Bronchial epithelial cell (primary cell): ENCODE results near the gene MDGA2. TPM values are rescaled to one million over a fixed set of nuclear protein-coding genes. Genes with fewer than 3 reads are reported as not detected.
"Not testable (repeated sequence)": the region's sequence is repeated elsewhere in the genome, so short reads cannot be mapped to it uniquely, and the experiment has no call there.

Experiments used
- DNase-seq: peaks from one replicate; pipeline ENCODE4 v3.0.0-alpha.2; 2010; ENCODE audit warnings: low read depth
- FAIRE-seq: peaks from 2 replicates; lab custom pipeline; 2011; peaks lifted over from hg19 to GRCh38; lab: Jason Lieb, UNC
- H3K27me3 ChIP-seq: 2 replicates; pipeline ENCODE4 v1.5.1; 2011; ENCODE audit warnings: low read length; ENCODE audit not compliant: control insufficient read depth, insufficient read depth
- H3K36me3 ChIP-seq: 2 replicates; pipeline ENCODE4 v1.5.1; 2011; ENCODE audit warnings: low read length; ENCODE audit not compliant: control insufficient read depth, insufficient read depth
- H3K4me3 ChIP-seq: 2 replicates; pipeline ENCODE4 v1.5.1; 2011; ENCODE audit warnings: mild to moderate bottlenecking, low read depth, low read length, control low read depth
- total RNA-seq: library from RNA; depleted of rRNA; stranded (reverse); fragments of >200 nt; gene quantifications from 2 replicates; pipeline ENCODE4 v1.2.1, GENCODE V29; 2014
- TF ChIP-seq, protein P1 (sequence below): IDR thresholded peaks from 2 replicates; pipeline ENCODE4 v1.5.1; 2011; ENCODE audit warnings: mild to moderate bottlenecking, moderate library complexity, low read length, control low read depth, inconsistent platforms; ENCODE audit not compliant: insufficient read depth, severe bottlenecking

MDGA2 gene
- total RNA-seq, 1 donor from 2014 or later = not detected

GRCh38 chr14:47189911-47190484 lies 485.4 kb downstream of the MDGA2 start:
- FAIRE-seq = no peak
- TF ChIP-seq, protein P1, sequence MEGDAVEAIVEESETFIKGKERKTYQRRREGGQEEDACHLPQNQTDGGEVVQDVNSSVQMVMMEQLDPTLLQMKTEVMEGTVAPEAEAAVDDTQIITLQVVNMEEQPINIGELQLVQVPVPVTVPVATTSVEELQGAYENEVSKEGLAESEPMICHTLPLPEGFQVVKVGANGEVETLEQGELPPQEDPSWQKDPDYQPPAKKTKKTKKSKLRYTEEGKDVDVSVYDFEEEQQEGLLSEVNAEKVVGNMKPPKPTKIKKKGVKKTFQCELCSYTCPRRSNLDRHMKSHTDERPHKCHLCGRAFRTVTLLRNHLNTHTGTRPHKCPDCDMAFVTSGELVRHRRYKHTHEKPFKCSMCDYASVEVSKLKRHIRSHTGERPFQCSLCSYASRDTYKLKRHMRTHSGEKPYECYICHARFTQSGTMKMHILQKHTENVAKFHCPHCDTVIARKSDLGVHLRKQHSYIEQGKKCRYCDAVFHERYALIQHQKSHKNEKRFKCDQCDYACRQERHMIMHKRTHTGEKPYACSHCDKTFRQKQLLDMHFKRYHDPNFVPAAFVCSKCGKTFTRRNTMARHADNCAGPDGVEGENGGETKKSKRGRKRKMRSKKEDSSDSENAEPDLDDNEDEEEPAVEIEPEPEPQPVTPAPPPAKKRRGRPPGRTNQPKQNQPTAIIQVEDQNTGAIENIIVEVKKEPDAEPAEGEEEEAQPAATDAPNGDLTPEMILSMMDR = no peak
- DNase-seq = no peak
- Histone ChIP-seq H3K36me3 (no peaks in the 10 kb centered on the region), H3K27me3 (no peaks in the 10 kb centered on the region), H3K4me3 (no peak overlapping the region)

- FAIRE-seq (no peak), DNase-seq (peak; percentile 39)
- Histone ChIP-seq H3K36me3 (no peaks in the 10 kb centered on the region), H3K27me3 (no peaks in the 10 kb centered on the region), H3K4me3 (no peak overlapping the region)
- TF ChIP-seq, protein P1 = no peak
Observed at GRCh38 chr14:47186486-47186885, 488.9 kb downstream of the MDGA2 start.

DNA sequence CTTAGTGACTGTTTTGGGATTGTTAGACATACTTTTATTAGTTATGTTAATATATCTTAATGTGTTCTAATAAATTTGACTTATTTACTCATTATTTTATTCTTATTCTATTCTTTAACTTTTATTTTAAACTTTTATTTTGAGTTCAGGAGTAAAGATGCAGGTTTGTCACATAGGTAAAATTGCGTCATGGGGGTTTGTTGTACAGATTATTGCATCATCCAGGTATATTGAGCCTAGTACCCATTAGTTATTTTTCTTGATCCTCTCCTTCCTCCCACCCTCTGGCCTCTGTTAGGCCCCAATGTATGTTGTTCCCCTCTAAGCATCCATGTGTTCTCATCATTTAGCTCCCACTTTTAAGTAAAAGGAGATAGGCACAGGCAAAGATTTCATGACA lies 495.5 kb downstream of the MDGA2 start:
- FAIRE-seq = no peak
- TF ChIP-seq, protein P1 = no peak
- H3K4me3 ChIP-seq = no peak overlapping the region

GRCh38 chr14:47171896-47172295 lies 503.5 kb downstream of the MDGA2 start:
- not testable (repeated sequence) for H3K36me3 ChIP-seq, FAIRE-seq, H3K4me3 ChIP-seq, H3K27me3 ChIP-seq, DNase-seq

More for the DNA sequence above, 495.5 kb downstream of the MDGA2 start:
- no peaks in the 10 kb centered on the region for H3K36me3 ChIP-seq
- no peaks in the 10 kb centered on the region for H3K27me3 ChIP-seq
- DNase-seq = no peak

DNA sequence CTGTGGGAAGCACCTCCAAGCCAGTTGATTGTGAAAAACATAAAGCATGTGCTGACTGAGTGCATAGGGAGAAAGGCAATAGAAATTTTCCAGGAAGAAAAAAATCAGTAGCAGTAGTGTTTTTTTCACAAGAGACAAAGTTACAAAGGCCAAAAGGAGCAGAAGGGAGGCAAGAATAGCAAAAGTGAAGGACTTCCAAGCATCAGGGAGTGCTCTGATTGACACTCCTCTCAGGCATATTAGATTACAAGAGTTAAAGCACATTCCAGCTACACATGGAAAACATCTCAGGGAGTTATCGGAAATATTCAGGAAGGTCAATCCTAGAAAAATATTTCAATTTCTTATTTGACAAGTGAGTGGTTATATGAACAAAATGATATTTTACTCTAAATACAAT lies 508.0 kb downstream of the MDGA2 start:
- FAIRE-seq = no peak
- TF ChIP-seq, protein P1 = no peak
- no peaks in the 10 kb centered on the region for H3K27me3 ChIP-seq

GRCh38 chr14:47155395-47155794 lies 520.0 kb downstream of the MDGA2 start:
- no peak overlapping the region for H3K4me3 ChIP-seq
- FAIRE-seq (no peak), DNase-seq (no peak)
- no peaks in the 10 kb centered on the region for H3K36me3 ChIP-seq
- TF ChIP-seq, protein P1 = no peak
- no peaks in the 10 kb centered on the region for H3K27me3 ChIP-seq

More for the DNA sequence above, 508.0 kb downstream of the MDGA2 start:
- no peak overlapping the region for H3K4me3 ChIP-seq
- no peaks in the 10 kb centered on the region for H3K36me3 ChIP-seq
- no peak for DNase-seq
